ENCODE measurements around the gene TSEN54. TPM values are rescaled to one million over a fixed set of nuclear protein-coding genes. Genes with fewer than 3 reads are reported as not detected.

The TSEN54 gene
- polyA plus RNA-seq, 1 experiment, result 17.9 TPM

DNA sequence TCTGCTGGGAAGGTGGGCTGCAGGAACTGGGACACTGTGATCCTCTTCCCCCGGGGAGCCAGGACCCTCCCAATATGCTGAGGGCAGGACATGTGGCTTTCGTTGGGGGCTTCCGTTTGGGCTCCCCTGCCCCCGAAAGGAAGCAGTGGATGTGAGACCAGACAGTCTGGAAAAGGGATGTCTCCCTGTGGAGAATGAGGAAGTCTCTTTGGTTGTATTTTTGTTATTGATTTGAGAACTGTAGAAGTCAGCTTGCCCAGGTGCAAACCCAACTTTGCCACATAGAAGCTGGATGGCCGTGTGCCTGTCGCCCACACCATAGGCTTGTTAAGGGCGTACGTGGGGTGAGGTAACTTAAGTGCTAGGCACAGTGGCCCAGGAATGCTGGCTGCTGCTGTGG is 27.9 kb downstream of the TSEN54 start:
- no peaks in the 10 kb centered on the region; the same call in 1 of the 2 replicates for H3K27me3 ChIP-seq (ENCODE audit: control insufficient read depth, insufficient read depth, low read length)
- DNase-seq (ENCODE audit: low read depth), result no peak
- H3K36me3 ChIP-seq (ENCODE audit: control insufficient read depth, insufficient read depth, low read length), result no peaks in the 10 kb centered on the region
- POLR2A ChIA-PET, result no interaction called here
- TF ChIP-seq, protein P1, sequence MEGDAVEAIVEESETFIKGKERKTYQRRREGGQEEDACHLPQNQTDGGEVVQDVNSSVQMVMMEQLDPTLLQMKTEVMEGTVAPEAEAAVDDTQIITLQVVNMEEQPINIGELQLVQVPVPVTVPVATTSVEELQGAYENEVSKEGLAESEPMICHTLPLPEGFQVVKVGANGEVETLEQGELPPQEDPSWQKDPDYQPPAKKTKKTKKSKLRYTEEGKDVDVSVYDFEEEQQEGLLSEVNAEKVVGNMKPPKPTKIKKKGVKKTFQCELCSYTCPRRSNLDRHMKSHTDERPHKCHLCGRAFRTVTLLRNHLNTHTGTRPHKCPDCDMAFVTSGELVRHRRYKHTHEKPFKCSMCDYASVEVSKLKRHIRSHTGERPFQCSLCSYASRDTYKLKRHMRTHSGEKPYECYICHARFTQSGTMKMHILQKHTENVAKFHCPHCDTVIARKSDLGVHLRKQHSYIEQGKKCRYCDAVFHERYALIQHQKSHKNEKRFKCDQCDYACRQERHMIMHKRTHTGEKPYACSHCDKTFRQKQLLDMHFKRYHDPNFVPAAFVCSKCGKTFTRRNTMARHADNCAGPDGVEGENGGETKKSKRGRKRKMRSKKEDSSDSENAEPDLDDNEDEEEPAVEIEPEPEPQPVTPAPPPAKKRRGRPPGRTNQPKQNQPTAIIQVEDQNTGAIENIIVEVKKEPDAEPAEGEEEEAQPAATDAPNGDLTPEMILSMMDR (IDR thresholded peaks at IDR 0.05; ENCODE audit: insufficient read depth, low read depth, low read length), result no peak
- CTCF ChIA-PET, result interaction anchor here (1.2 kb wide), 1 partner anchor 22 kb away, joined by 3 read pairs; no protein-coding TSS in a partner anchor
- no peak overlapping the region for H3K4me3 ChIP-seq (ENCODE audit: low read depth, low read length)

DNA sequence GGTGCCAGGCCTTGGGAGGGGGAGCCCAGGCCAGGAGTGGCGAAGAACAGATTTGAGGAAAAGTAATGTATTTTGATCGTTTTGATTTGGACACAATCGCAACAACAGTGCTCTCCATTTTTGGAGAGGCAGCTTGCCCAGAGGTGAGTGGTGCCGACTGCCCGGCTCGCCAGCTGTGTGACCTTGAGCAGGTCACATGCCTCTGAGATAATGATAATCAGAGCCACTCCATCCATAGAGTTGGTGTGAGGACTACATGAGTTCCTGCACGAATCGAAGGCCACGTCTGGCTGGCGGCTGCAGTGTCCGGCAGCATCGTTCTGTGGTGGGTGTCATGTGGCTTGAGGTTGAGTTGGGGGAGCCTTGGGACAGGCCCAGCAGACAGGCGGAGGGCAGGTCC is 29.9 kb downstream of the TSEN54 start:
- CTCF ChIA-PET, result no interaction called here
- POLR2A ChIA-PET, result no interaction called here
- TF ChIP-seq, protein P1 (IDR thresholded peaks at IDR 0.05; ENCODE audit: insufficient read depth, low read depth, low read length), result no peak
- no peak for DNase-seq (ENCODE audit: low read depth)
- Histone ChIP-seq H3K4me3 (ENCODE audit: low read depth, low read length) (no peak overlapping the region), H3K27me3 (ENCODE audit: control insufficient read depth, insufficient read depth, low read length) (no peaks in the 10 kb centered on the region; the same call in 1 of the 2 replicates), H3K36me3 (ENCODE audit: control insufficient read depth, insufficient read depth, low read length) (no peaks in the 10 kb centered on the region)

DNA sequence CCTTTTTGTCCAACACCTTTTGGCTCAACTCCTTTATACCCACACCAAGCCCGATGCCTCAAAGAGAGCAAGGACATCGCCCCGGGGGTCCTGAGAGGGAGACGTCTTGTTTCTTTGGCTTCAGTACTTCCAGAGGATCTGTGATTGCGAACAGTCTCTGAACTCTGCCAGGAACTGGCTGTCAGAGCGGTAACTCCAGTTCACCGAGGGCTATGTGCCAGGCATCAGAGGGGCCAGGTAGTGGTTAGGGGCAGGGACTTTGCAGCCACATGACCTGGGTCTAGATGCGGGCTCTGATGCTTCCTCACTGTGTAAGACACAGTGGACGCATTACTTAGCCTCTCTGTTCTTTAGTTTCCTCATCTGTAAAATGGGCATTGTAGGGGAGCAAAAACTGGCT is 30.8 kb downstream of the TSEN54 start:
- ChIA-PET CTCF (no interaction called here), POLR2A (no interaction called here)
- no peak overlapping the region for H3K4me3 ChIP-seq (ENCODE audit: low read depth, low read length)
- H3K27me3 ChIP-seq (ENCODE audit: control insufficient read depth, insufficient read depth, low read length), result no peaks in the 10 kb centered on the region
- TF ChIP-seq, protein P1 (IDR thresholded peaks at IDR 0.05; ENCODE audit: insufficient read depth, low read depth, low read length), result no peak
- no peaks in the 10 kb centered on the region for H3K36me3 ChIP-seq (ENCODE audit: control insufficient read depth, insufficient read depth, low read length)
- DNase-seq (ENCODE audit: low read depth), result no peak

DNA sequence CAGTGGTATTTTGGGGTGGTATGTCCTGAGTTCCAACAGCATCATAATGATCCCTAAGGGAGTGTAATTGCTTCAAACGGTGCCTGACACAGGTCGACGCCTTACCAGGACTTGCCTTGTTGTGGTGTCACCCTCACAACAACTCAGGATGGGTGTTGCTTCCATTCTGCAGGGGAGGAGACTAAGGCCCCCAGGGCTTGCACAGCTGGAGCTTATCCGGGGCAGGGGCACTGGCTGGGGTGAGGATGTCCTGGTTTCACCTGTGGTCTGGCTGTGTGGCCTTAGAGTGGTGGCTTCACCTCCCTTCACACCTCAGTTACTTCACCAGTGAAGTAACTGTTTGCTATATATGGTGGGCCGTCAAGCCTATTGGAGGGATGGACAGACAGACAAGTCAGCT is 32.5 kb downstream of the TSEN54 start:
- CTCF ChIA-PET, result interaction anchor here (0.6 kb wide), 1 partner anchor 13 kb away, joined by 3 read pairs; no protein-coding TSS in a partner anchor
- Histone ChIP-seq H3K36me3 (ENCODE audit: control insufficient read depth, insufficient read depth, low read length) (no peaks in the 10 kb centered on the region), H3K4me3 (ENCODE audit: low read depth, low read length) (no peak overlapping the region), H3K27me3 (ENCODE audit: control insufficient read depth, insufficient read depth, low read length) (no peaks in the 10 kb centered on the region)
- POLR2A ChIA-PET, result interaction anchor here (0.7 kb wide), 1 partner anchor 154 kb away, joined by 7 read pairs; no protein-coding TSS in a partner anchor
- DNase-seq (ENCODE audit: low read depth), result no peak
- TF ChIP-seq, protein P1 (IDR thresholded peaks at IDR 0.05; ENCODE audit: insufficient read depth, low read depth, low read length), result no peak

GRCh38 chr17:75549246-75550138 is 33.2 kb downstream of the TSEN54 start:
- Histone ChIP-seq H3K27me3 (ENCODE audit: control insufficient read depth, insufficient read depth, low read length) (no peaks in the 10 kb centered on the region), H3K36me3 (ENCODE audit: control insufficient read depth, insufficient read depth, low read length) (no peaks in the 10 kb centered on the region), H3K4me3 (ENCODE audit: low read depth, low read length) (no peak overlapping the region)
- CTCF ChIA-PET, result interaction anchor here (0.6 kb wide), 2 partner anchors 12 to 285 kb away, joined by 3 read pairs; no protein-coding TSS in a partner anchor
- TF ChIP-seq, protein P1 (IDR thresholded peaks at IDR 0.05; ENCODE audit: insufficient read depth, low read depth, low read length), result no peak
- DNase-seq (ENCODE audit: low read depth), result no peak
- POLR2A ChIA-PET, result interaction anchor here (0.6 kb wide), 1 partner anchor 34 kb away, joined by 3 read pairs; no protein-coding TSS in a partner anchor
